NCI-H187 treated with DMSO at 0.1 percent for 48 hours (cell line): Measurements from ENCODE around the gene NOLC1.

Source experiments
- DNase-seq: peaks from one replicate; lab custom pipeline; 2025; lab: John Stamatoyannopoulos, UW

Gene NOLC1

DNA sequence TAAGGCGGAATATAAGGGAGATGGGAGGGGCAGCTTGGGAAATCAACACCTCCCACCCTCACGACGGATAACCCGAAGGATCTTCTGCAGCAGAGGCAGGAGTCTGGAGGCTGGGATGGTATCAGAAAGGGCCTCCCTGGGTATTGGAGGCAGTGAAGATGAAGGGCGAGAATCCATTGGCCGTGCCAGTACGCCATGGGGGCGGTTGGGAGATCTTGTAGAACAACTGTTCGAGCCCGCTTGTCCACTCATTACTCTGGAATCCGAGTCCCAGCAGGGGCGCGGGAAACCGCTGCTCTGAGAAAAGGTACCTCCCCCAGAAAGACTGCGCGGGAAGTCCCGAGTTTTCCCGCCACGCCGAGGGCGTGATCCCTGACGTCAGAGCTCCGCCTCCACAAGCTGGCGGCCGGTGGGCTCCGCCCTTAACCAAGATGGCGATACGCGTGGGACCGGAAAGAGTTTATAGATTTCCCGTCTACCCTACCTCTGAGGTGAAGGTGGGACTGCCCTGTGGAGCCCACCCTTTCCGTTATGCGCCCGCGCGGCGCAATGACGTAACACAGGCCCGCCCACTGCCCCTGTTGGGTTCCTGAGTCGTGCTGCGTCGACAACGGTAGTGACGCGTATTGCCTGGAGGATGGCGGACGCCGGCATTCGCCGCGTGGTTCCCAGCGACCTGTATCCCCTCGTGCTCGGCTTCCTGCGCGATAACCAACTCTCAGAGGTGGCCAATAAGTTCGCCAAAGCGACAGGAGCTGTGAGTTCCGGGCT, at the start of gene NOLC1:
Gene NOLC1, plus strand, starts transcription at position 616 of the 771 bp plus-strand sequence. Its CDS starts 22 bp downstream, at position 638.
- peak; percentile 39 for DNase-seq

DNA sequence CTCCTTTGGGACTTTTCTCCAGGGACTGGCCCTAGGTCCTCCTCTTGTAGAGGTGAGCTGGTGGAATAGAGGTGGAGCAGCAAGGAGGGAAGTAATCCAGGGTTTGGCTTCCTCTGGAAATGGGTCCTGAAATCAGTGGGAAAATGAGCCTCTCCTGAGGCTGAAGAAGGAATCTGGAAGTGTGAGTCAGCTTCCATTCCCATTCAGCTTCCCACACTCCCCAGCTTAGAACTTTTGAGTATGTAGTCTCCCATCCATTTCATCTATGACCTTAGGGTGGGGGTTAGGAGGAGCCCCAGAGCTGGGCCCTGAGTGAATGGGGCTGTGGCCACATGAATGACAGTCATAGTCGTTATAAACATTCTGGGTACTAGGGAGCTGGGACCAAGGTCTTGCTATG, 49.8 kb upstream of the NOLC1 start:
- no peak for DNase-seq

DNA sequence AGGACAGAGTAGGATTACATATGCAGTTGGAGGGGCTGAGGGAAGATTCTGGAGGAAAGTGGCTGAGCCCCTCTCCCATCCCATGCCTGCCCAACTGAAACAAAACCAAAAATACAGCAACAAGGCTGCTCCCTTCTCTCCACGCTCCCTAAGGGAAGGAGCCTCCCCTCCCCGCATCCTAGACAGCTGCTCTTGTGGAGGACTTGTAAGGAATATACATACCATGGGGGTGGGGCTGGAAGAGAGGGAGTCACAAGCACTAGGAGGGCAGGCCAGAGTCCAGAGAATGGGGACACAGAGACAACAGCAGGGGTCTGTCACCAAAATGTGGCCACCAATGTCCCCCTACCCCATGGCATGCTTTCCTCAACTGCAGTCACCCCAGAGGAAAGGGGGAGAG, 45.2 kb upstream of the NOLC1 start:
- no peak for DNase-seq

DNA sequence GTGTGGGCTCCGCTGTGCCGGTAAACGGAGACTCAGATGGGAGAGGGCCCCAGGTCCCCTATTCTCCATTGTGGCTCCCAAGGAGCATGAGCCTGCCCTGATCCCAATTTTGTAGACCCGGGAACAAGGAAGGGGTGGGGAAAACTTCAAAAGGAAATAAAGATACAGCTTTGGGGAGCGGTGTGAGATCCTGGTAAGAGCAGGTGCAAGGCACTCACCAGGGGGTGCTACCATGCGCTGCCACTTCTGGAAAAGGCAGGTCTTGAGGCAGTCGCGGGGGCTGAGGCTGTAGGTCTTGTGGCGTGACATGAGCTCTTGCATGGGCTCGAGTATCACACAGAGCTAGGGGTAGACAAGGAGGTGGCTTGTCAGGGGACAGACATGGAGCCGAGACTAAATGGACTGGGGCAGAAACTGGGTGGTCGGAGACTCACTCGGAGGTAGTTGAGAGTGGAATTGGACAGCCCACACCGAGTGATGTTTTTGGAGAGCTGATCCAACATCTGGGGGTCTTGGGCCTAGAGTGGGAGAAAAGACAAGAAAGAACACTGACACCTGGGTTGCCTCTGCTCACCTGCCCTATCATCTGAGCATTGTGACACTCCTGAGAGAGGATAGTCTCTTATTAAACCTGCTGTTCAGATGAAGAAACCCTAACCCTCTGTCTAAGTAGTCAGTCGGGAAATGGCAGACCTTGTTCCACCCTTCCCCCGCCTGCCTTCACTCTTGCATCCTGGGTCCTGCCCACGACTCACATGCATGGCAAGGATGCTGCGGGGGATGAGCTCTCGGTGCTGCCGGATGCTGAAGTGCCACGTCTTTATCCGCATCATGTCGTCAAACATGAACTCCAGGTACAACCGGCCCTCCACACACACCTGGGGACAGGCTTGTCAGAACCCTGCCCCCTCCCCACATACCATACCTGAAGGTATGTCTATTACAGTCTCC, 42.7 kb upstream of the NOLC1 start:
- no peak for DNase-seq

DNA sequence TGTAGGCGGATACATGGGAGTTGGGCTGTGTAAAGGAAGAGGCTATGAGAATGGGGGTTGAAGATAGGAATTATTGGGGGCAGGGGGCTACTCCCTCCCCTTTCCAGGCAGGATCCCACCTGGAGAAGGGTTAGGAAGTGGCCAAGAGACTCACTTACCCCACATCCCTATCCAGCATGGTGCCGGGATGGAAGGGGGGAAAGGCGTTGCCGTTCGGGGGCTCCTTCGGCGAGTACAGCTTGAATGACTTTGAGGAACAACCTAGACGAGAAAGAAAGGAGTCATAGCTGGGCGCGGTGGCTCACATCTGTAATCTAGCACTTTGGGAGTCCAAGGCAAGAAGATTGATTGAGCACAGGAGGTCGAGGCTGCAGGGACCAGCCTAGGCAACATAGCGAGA, 40.9 kb upstream of the NOLC1 start:
- DNase-seq, result no peak

DNA sequence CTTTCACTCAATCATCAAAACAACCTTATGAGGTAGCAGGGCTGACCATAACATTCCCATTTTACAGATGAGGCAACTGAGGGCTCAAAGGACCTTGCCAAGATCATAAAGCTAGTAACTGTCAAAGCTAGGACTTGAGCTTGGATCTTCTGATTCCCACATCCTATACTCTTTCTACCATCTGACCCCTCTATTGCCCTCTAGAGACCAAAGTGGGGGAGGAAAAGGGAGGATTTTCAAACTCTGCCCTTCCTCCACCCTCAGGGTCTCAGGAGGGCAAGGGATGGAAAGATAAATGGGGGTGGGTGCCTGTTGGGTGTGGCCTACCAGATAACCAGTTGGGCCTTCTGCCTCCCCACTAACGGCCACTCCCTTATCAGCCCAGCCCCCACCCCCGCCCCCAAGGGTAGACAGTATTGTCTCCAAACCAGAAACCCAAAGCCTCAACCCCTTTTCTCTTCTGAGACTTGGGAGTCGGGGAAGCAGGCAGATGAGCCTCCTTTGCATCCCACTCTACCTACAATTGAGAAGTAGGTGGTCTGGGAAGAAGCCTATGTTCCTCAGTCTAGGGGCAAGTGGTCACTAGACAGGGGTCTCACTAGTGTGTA, 39.9 kb upstream of the NOLC1 start:
- no peak for DNase-seq

DNA sequence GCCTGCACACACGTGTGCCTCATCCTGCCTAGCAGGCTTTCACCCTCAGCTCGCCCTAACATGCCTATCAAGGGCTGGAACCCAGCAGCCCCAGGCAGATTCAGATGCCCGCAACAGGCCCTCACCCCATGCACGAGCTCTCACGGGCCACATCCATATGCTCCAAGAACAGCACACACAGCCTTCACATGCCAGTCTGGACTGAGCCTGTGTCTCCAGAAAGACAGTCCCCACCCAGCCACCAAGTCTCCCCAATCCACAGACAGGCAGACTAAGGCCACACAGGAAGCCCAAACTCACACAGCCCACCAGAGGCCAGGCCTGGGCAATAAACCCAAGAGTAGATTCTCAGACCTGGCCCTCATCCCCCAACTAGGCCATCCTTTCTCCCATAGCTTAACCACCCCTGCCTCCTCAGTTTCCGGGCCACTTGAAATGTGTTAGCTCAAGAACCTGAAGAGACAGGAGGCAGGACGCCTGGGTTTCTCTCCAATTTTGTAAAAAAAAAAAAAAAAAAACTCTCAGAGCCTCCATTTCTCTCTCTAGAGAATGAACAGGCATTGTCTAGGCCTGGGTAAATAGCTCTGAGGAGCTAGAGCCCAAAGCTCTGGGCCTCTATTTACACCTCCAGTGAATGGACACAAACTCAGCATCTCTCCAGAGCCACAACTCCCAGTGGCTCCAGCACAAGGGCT, 38.8 kb upstream of the NOLC1 start:
- no peak for DNase-seq

DNA sequence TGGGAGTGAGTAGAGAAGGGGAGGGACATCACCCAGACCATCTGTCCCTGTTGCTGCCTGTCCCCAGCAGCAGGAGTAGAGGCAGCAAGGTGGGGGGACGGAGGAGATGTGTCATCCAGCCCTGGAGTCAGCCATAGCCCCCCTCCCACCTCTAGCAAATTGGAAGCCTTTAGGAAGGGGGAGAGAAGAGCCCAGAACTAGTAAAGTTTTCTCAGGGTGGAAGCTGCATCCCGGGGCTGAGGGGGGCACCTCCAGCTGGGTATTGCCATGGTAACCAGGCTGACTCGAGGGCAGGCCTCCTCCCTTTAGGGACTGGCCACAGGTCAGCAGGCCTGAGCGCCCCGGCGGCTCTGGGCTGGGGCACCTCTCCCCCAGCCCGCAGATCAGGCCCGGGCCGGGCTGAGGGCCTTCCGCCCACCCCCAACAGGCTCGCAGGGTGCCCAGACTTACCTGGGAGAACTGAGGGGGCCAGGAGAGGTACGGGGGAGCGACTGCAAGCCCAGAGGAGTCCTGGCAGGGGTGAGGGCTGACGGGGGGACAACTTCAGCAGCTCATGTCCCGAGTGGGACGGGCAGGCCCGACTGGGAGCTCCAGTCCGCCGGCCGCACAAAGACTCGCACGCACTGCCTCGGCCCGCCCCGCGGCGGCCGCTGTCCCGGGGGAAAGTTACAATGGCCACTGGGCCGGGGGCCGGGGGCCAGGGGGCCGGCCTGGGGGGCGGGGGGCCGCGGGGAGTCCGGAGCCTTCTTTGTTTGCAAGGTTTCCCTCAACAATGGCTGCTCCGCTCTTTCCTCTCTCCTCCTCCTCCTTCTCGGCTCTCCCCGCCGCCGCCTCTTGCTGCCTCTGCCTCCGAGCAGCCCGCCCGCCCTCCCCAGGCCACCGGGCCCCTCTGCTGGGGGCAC, 38.0 kb upstream of the NOLC1 start:
- DNase-seq, result no peak

DNA sequence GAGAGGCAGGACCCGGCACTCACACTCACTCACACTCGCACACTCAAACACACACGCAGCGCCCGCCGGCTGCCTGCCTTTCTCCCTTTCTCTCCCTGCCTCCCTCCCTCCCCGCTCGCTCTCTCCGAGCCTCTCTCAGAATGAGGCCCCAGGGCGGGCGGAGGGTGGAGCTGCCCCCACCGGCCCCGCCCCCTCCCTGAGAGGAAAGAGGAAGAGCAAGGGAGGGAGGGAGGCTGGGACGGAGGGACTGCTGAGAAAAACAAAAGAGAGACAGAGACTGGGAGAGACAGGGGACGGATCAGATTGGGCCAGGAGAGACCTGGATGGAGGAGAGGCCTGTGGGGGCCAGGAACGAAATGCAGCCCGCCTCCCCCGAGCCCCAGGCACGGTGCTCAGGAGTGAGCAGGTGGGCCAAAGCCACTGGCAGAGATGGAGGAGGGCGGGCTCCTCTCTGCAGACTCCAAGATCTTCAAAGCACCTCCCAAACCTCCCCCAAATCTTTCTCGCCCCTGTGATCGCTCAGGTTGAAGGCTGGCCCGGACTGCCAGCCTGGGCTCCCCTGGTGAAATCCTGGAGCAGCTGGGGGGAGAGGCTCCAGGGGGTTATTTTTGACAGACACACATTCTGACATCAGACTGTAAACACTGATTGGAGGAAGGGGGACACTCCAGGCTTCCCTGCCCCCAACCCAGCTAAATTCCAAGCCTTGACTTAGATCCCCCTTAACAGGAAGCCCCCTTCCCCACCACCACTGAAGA, 37.1 kb upstream of the NOLC1 start:
- DNase-seq, result peak; percentile 49

DNA sequence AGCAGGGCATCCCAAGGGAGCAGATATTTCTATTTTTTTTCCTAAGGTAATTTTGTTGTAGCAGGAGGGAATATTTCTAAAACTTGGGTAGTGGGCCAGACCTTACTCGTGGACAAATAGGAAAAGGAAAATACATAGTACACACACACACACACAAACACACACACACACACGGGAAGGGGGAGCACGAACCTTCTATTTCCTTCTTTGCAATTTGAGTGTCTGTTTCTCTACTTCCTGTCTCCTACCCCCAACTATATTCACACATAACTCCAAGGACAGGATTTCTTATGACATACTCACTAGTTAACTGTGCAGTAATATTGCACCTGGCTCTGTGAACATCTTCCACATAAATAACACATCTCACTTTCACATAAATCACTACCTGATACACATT, 36.4 kb upstream of the NOLC1 start:
- DNase-seq, result no peak

DNA sequence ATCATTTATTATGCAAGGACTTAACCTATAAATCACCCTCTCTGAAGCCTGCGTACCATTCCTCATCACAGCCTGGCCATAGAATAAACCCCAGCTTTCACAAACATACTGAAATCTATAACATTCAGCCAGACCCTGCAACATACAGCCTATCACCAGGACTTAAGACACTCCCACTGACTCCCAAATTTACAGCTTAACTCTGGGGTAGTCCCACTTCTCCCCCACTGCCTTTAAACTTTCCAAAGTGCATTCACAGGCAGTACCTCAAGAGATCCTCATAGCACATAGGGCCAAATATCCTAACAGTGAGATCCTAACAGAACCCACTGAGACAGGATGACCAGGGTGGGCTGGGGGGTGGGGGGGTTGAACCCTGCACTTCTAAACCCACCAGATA, 35.5 kb upstream of the NOLC1 start:
- DNase-seq, result no peak

DNA sequence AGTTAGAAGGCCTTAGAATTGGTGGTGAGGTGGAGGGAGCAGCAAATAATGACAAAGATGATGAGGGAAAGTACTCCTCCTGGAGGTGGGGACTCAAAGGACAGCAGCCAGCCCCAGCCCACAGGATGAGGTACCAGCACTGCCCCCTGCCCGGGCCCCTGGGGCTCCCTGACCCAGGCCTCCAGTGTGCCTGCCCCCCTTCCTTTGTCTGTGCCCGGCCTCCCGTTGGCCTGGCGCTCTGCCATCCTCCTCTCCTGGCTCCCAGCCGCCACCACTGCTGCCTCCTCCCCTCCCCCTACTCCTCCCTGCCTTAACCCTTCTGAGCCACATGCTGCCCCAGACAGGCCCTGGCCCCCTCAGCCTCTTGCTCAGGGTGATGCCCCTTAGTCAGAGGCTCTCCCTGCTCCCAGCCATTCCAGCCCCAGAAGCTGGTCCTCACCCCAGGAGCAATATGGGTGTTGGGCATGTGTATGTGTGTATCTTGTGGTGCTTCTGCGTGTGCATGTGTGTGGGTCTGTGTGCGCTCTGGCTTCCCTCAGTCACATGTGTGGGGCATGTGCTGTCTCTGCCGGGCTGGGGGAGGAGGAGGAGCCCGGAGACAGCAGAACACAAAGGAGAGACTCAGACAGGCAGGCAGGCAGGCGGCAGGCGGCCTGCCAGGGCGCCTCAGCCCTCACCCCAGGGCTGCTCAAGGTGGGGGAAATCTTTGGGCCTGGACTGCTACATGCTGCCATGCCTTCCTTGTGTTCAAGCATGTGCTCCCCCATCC, 34.6 kb upstream of the NOLC1 start:
- DNase-seq, result no peak

DNA sequence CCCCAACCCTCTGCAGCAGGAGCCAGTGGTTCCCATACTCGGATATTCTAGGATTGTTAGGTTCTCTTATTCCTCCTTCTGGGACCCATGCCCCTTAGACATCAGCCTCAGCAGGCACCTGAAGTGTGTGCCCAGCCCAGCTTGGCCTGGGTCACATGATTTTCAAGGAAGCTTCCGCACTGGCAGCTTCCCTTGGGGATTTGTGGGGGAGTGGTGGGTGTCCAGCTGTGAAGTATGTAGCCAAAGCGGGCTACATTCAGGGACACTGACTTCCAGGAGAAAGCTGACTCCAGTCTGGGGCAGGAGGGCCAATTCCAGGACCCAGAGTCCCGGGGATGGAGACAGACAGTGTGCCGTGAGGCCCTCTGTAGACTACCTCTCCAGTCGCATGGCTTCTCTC, 33.3 kb upstream of the NOLC1 start:
- DNase-seq, result no peak

DNA sequence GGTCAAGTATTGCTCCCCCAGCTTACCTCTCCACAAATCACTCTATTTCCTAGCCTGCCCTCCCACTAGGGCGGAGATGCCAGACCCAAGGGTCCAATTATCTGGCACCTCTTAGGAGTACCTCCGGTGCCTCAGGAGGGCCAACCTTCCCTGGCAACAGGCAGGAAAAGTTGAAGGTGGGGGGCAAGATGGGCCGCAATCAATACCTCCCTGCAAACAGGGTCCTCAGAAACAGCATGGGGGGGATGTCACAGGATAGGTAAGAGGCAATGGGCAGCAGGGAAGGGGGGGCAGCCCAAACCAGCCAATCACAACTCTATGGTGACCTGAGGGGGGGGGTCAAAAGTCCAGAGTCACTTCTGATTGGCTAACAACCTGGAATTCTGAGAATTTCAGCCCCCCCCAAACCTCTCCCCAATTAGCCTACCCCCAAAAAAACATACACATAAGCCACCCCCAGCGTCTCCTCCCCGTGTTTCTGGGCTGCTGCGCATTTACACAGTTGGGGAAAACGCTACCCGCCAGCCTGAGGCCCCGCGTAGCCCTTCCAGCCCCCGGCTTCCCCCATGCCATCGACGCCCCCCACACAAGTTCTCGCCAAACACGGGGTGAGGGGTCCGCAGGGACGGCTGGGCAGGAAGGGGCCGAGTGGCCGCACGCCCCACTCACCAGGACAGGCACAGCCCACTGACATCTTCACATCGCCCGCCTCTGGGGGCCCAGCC, 32.6 kb upstream of the NOLC1 start:
- no peak for DNase-seq

DNA sequence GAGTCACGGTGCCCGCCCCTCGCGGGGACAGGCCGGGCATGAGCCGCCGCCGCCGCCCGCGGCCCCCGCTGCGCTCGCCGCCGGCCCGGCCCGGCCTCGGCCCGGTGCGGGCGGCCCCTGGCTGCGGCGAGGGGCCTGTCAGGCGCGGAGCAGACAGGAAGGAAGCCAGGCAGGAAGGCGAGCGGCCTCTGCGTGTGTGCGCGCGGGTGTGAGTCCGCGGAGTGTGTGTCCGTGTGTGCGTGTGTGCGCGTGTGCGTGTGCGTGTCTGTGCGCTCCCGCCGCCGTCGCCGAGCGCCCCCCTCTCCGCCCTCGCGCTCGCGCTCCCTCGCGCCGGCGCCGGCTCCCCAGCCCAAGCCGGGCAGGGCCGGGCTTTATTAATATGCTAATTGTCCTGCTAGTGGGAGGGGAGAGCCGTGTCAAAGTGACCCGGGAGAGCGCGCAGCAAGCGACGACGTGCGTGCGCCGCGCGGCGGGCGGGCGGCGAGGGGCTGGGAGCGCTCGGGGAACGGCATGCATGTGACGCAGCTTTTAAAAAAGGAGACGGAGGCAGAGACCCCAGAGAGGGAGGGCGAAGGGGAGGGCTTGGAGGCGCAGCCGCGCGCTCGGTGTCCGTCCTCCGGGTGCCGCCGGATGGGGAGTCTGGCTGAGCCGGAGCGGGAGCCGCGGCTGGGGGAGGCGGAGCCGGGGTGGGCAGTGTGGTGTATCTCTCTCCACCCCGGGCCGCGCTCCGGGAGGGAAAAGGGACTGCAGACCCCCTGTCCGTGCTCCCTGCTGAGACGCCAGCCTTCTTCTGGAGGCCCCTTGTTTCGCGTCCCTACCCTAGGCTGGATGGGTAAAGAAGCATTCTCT, 31.8 kb upstream of the NOLC1 start, which contains the start of gene LDB1:
Gene LDB1, minus strand, starts transcription at position 227 of the 849 bp plus-strand sequence. CDS start 258 bp downstream, outside the sequence.
- no peak for DNase-seq

DNA sequence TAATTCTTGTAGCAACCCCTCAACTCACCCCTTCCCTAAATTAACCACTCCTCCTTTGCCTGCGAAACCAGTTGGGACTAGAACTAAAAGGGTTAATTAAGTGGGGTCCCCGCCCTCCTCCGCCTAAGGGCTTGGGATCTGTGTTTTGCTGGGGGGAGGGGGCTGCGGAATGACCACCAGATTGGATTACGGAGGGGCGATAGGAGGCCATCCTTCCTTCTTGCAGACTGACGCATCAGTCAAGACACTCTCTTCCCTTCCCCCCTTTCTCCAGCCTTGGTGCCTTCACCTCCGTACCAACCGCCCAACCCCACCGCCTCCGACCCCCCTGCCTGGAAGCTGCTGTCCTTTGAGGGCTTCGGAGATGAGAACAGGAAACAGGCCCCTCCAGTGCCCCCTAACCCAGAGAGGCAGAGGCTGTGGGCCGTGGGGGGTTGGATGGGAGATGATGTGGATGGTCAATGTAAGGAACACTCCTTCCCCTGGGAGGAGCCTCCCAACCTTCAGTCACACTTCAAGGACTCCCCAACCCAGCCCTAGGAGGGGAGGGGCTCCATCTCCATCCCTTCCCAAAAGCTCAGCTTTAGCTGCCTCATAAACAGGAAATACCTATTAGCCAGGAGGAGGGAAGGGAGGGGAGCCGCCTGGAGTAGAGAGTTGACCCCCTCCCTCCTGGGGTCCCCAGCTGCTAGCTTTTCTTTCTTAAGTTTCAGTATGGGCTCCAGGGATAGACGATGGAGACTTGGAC, 31.0 kb upstream of the NOLC1 start:
- no peak for DNase-seq
